ENCODE data around the gene PRR20G. TPM values are rescaled to one million over a fixed set of nuclear protein-coding genes. Genes with fewer than 3 reads are reported as not detected.

PRR20G gene
- total RNA-seq, 1 donor: not detected

DNA sequence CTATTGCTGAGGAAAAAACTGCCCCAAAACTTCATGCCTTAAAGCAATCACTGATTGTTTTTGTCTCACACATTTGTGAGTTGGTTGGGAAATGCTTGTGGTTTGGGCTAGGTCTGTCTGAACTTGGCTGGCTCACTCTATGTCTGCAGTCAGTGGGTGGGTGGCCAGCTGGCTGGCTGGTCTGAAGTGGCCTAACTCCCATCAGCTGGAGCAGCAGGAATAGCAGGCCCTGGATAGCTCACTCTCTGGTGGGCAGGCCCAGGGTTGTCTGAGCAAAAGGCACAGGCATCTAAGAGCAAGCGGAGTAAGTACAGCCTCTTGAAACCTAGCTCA is 37.7 kb upstream of the PRR20G start:
- H3K4me3 ChIP-seq (ENCODE audit: low read depth, low read length): no peak overlapping the region
- peak; percentile 42 for DNase-seq (ENCODE audit: low read depth)
- TF ChIP-seq, protein P1, sequence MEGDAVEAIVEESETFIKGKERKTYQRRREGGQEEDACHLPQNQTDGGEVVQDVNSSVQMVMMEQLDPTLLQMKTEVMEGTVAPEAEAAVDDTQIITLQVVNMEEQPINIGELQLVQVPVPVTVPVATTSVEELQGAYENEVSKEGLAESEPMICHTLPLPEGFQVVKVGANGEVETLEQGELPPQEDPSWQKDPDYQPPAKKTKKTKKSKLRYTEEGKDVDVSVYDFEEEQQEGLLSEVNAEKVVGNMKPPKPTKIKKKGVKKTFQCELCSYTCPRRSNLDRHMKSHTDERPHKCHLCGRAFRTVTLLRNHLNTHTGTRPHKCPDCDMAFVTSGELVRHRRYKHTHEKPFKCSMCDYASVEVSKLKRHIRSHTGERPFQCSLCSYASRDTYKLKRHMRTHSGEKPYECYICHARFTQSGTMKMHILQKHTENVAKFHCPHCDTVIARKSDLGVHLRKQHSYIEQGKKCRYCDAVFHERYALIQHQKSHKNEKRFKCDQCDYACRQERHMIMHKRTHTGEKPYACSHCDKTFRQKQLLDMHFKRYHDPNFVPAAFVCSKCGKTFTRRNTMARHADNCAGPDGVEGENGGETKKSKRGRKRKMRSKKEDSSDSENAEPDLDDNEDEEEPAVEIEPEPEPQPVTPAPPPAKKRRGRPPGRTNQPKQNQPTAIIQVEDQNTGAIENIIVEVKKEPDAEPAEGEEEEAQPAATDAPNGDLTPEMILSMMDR (IDR thresholded peaks at IDR 0.05; ENCODE audit: insufficient read depth, low read length): no peak

DNA sequence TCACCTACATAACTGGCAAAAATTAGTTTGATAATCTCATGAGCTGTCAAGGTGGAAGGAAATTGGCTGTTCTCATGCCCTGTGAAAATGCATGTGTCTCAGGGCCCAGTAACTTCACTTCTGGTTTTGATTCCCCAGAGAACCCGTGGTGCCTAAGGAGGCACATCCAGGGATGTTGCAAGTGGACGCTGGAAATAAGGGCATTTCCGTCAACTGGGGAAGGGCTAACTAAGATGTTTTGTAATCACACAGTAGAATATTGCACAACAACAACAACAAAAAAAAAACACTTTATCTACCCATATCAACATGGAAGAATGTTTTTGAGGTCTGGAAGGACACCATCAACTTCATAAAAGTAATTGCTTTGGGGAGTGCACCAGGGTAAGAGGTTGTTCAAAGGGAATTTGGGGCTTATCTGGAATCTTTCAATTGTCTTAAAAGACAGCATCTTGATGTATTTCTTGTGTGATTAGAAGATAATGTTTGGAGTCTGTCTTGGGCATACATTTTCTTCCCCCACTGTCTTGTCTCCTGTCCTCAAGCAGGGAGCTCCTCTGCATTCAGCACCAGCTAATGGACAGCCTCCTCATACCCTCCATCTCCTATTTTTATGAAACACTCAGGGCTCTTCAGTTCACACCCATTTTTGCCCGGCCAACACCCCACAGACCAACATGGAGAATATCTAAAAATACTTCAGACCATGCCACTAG is 37.2 kb upstream of the PRR20G start:
- no peak for DNase-seq (ENCODE audit: low read depth)
- no peak overlapping the region for H3K4me3 ChIP-seq (ENCODE audit: low read depth, low read length)
- TF ChIP-seq, protein P1 (IDR thresholded peaks at IDR 0.05; ENCODE audit: insufficient read depth, low read length): no peak

DNA sequence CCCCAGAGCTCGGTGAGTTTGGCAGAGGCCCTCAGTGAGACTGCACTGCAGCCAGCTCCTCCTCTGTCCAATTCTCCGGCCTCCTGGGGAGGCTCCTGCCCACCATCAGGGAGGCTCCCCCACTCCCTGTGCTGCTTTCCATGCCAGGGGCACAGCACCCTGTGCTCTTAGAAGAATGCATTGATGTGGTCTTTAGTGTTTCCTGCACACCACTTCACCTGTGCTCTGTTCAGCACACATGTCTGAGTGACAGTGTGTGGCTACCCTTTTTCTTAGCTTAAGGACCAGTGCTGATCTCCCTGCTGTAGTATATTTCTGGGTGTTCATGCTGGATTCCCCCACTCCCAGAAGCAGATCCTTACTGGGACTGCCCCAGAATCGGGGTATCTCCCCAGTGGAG is 36.2 kb upstream of the PRR20G start:
- TF ChIP-seq, protein P1 (IDR thresholded peaks at IDR 0.05; ENCODE audit: insufficient read depth, low read length): no peak
- DNase-seq (ENCODE audit: low read depth): no peak
- H3K4me3 ChIP-seq (ENCODE audit: low read depth, low read length): no peak overlapping the region

DNA sequence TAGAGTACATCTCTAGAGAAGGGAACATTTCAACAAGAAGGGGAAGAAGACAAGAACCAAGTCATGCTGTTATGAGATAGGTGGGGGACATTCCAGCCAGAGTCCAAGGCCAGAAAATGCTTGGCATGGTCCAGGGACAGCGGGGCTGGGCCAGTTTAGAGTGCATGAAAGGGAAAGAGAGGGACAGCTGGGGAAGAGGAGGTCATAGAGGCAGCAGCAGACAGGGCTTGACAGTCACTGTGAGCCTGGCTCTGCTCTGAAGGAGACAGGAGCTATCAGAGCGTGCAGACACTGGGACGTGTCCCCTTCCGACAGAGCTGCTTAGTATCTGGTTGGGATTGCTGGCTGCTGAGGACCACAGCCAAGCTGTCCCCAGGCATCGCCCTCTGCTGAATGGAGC is 35.7 kb upstream of the PRR20G start:
- TF ChIP-seq, protein P1 (IDR thresholded peaks at IDR 0.05; ENCODE audit: insufficient read depth, low read length): no peak
- H3K4me3 ChIP-seq (ENCODE audit: low read depth, low read length): no peak overlapping the region
- no peak for DNase-seq (ENCODE audit: low read depth)

DNA sequence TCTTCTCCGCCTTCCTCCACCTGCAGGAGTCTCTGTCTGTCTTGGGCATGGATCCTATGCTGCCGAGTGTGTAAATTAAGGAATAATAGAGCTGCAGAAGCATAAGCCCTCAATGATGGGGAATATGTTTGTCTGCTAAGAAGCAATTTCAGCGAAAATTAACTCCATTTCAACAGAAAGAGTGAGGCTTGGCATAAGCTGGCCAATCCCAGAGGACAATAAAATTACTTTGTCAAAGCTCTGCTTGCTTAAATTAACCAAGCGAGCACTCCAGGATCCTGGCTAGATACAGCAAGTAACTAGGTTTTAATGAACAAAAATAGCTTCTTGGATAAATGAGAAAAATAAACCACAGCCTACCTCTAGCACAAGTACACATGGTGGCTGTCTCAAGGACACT is 33.5 kb upstream of the PRR20G start:
- no peak overlapping the region for H3K4me3 ChIP-seq (ENCODE audit: low read depth, low read length)
- no peak for DNase-seq (ENCODE audit: low read depth)
- TF ChIP-seq, protein P1 (IDR thresholded peaks at IDR 0.05; ENCODE audit: insufficient read depth, low read length): no peak

DNA sequence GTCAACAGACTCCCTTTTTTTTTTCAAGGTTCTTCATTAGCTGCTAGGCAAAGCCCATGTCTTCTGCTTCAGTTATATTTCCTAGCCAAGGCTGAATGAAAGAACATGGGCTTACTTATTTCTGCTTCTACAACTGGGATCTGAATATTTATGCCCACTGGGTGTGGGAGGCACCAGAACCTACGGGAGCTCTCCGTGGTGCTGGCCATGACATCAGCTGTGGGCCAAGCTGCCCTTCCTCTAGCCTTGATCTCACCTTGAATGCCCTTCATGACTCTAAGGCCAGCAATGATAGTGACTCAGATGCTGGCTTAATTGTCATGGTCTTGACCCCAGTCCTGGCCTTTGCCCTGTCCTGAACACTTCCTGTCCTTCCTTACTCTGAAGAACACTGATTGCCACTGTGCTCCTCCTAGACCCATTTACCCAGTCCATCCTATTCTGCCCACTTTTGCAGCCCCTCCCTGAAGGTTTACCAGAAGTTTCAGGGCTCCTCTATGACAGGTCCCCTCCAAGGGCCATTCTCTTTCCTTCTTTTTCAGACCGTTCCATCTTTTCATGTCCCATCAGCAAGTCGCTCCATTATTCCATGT is 32.8 kb upstream of the PRR20G start:
- no peak overlapping the region for H3K4me3 ChIP-seq (ENCODE audit: low read depth, low read length)
- no peak for DNase-seq (ENCODE audit: low read depth)
- TF ChIP-seq, protein P1 (IDR thresholded peaks at IDR 0.05; ENCODE audit: insufficient read depth, low read length): no peak
